GM18868 (cell line): ENCODE measurements around the gene SPINDOC.
"Not testable (repeated sequence)": the region's sequence is repeated elsewhere in the genome, so short reads cannot be mapped to it uniquely, and the experiment has no call there.

Experiments
- ATAC-seq: cut with Tn5 transposase; IDR thresholded peaks from one replicate; pipeline ENCODE4 v1.9.1; 2021; ENCODE audit warnings: mild to moderate bottlenecking, moderate library complexity; ENCODE audit not compliant: unreplicated experiment

SPINDOC gene

GRCh38 chr11:63783925-63784592 is 29.2 kb upstream of the SPINDOC start:
- no peak for ATAC-seq

GRCh38 chr11:63785823-63786222 is 27.4 kb upstream of the SPINDOC start:
- ATAC-seq: no peak

GRCh38 chr11:63791495-63792167 is 21.6 kb upstream of the SPINDOC start:
- no peak for ATAC-seq

GRCh38 chr11:63793161-63793560 is 20.1 kb upstream of the SPINDOC start:
- ATAC-seq: no peak

- no peak for ATAC-seq
Observed at GRCh38 chr11:63795066-63795465, 18.2 kb upstream of the SPINDOC start.

- ATAC-seq: no peak
Observed at GRCh38 chr11:63800921-63801320, 12.3 kb upstream of the SPINDOC start.

- no peak for ATAC-seq
Observed at GRCh38 chr11:63802637-63803414, 10.4 kb upstream of the SPINDOC start.

GRCh38 chr11:63804259-63804658 is 9.0 kb upstream of the SPINDOC start:
- ATAC-seq: no peak

- ATAC-seq: no peak
Observed at GRCh38 chr11:63805844-63806415, 7.3 kb upstream of the SPINDOC start.

- not testable (repeated sequence) for ATAC-seq
Observed at GRCh38 chr11:63810383-63810782, 2.9 kb upstream of the SPINDOC start.

- no peak for ATAC-seq
Observed at GRCh38 chr11:63811522-63811921, 1.7 kb upstream of the SPINDOC start.

- peak; percentile 38 for ATAC-seq
Observed at GRCh38 chr11:63813563-63814382, 517 bp downstream of the SPINDOC start.

- no peak for ATAC-seq
Observed at GRCh38 chr11:63814383-63814736, 1.1 kb downstream of the SPINDOC start.

- no peak for ATAC-seq
Observed at GRCh38 chr11:63816166-63816565, 2.9 kb downstream of the SPINDOC start.

GRCh38 chr11:63816732-63817131 is 3.5 kb downstream of the SPINDOC start:
- ATAC-seq: no peak

GRCh38 chr11:63817758-63818498 is 4.7 kb downstream of the SPINDOC start:
- no peak for ATAC-seq

GRCh38 chr11:63818609-63819008 is 5.4 kb downstream of the SPINDOC start:
- no peak for ATAC-seq

GRCh38 chr11:63821411-63821810 is 8.2 kb downstream of the SPINDOC start:
- ATAC-seq: no peak

GRCh38 chr11:63826471-63827190 is 13.4 kb downstream of the SPINDOC start:
- no peak for ATAC-seq
